Measurements from ENCODE around the gene EPN2.

- TF ChIP-seq CTCF (IDR thresholded peaks at IDR 0.05) (no peak), POLR2A (IDR thresholded peaks at IDR 0.05) (no peak), EP300 (IDR thresholded peaks at IDR 0.05) (no peak), POLR2AphosphoS5 (IDR thresholded peaks at IDR 0.05) (no peak)
Observed at GRCh38 chr17:19345067-19345460, 107.9 kb downstream of the EPN2 start.
